H1 (cell line): ENCODE results near the gene CSPG5. TPM values are rescaled to one million over a fixed set of nuclear protein-coding genes. Genes with fewer than 3 reads are reported as not detected.

Experiments
- CTCF ChIA-PET: fragments of 300-600 bp; sonication (Branson Sonifier 250); formaldehyde crosslinking; loops from one replicate; lab custom pipeline; 2021; ENCODE audit not compliant: partially characterized antibody; lab: Charles Lee
- POLR2A ChIA-PET: fragments of 300-600 bp; sonication (Branson Sonifier 250); formaldehyde crosslinking; loops from one replicate; lab custom pipeline; 2021; ENCODE audit warnings: inconsistent platforms; ENCODE audit not compliant: partially characterized antibody; lab: Charles Lee
- DNase-seq, 2 experiments: peaks; one replicate each; pipeline versions ENCODE4 v3.0.0 to v3.0.0-alpha.2; 2010 to 2022; ENCODE audit warnings: low spot score in 2 of 2, low read depth in 1 of 2, mixed read lengths in 1 of 2
- FAIRE-seq: peaks from 2 replicates; lab custom pipeline; 2011; peaks lifted over from hg19 to GRCh38; lab: Jason Lieb, UNC
- H2AFZ ChIP-seq: 2 replicates; pipeline ENCODE4 v1.8.1; 2012; ENCODE audit warnings: low read length, inconsistent platforms
- H2AK5ac ChIP-seq: 2 replicates; pipeline ENCODE4 v1.6.1; 2013; ENCODE audit warnings: low read depth, low read length
- H2BK120ac ChIP-seq: replicated peaks from 2 replicates; pipeline ENCODE3; 2013; ENCODE audit warnings: low read depth, low read length, inconsistent platforms
- H2BK12ac ChIP-seq: 2 replicates; pipeline ENCODE4 v1.6.1; 2013; ENCODE audit warnings: low read depth, low read length
- H2BK15ac ChIP-seq: 2 replicates; pipeline ENCODE4 v1.6.1; 2013; ENCODE audit warnings: low read length
- H2BK20ac ChIP-seq: 2 replicates; pipeline ENCODE4 v1.6.1; 2013; ENCODE audit warnings: low read length
- H2BK5ac ChIP-seq: 2 replicates; pipeline ENCODE4 v1.6.1; 2013; ENCODE audit warnings: low read depth, low read length
- H3K14ac ChIP-seq: 2 replicates; pipeline ENCODE4 v1.6.1; 2013; ENCODE audit warnings: inconsistent platforms; ENCODE audit not compliant: insufficient read length
- H3K18ac ChIP-seq: 2 replicates; pipeline ENCODE4 v1.6.1; 2013; ENCODE audit warnings: low read length; ENCODE audit errors: extremely low read depth
- H3K23ac ChIP-seq: 2 replicates; pipeline ENCODE4 v1.6.1; 2013; ENCODE audit warnings: inconsistent platforms; ENCODE audit not compliant: insufficient read length
- H3K23me2 ChIP-seq: 2 replicates; pipeline ENCODE4 v1.6.1; 2013; ENCODE audit warnings: low read depth, low read length
- H3K27ac ChIP-seq: 2 replicates; pipeline ENCODE4 v1.6.1; 2011; ENCODE audit warnings: low read depth, low read length, inconsistent platforms
- H3K27me3 ChIP-seq, 4 experiments: replicated peaks in 1 of 4; 1 replicate in 1 of 4; 2 replicates in 3 of 4; pipeline versions ENCODE4 v1.6.1 to v1.8.1; 2011 to 2013; ENCODE audit warnings: low read length in 3 of 4, mild to moderate bottlenecking in 3 of 4, inconsistent platforms in 2 of 4, mixed read lengths in 2 of 4, moderate library complexity in 1 of 4; ENCODE audit not compliant: control insufficient read depth in 3 of 4, insufficient read depth in 3 of 4; ENCODE audit errors: extremely low read depth in 1 of 4
- H3K36me3 ChIP-seq, 4 experiments: 2 replicates each; pipeline versions ENCODE4 v1.6.1 to v1.8.1; 2011 to 2013; ENCODE audit warnings: mild to moderate bottlenecking in 4 of 4, low read length in 3 of 4, moderate library complexity in 2 of 4, control low read depth in 1 of 4, inconsistent platforms in 1 of 4; ENCODE audit not compliant: insufficient read depth in 4 of 4, control insufficient read depth in 2 of 4
- H3K4ac ChIP-seq: replicated peaks from 2 replicates; pipeline ENCODE3; 2013; ENCODE audit warnings: low read length, low read depth, mixed read lengths, inconsistent platforms; ENCODE audit not compliant: insufficient read length
- H3K4me1 ChIP-seq, 4 experiments: replicated peaks in 1 of 4; 1 replicate in 1 of 4; 2 replicates in 3 of 4; pipeline versions ENCODE4 v1.6.1 to v1.8.1; 2011 to 2013; ENCODE audit warnings: low read length in 3 of 4, inconsistent platforms in 2 of 4, mixed read lengths in 1 of 4; ENCODE audit not compliant: insufficient read depth in 4 of 4, control insufficient read depth in 3 of 4
- H3K4me2 ChIP-seq, 2 experiments: 2 replicates each; pipeline versions ENCODE4 v1.6.1 to v1.8.1; 2011 to 2013; ENCODE audit warnings: low read depth in 2 of 2, low read length in 2 of 2, control low read depth in 1 of 2, inconsistent platforms in 1 of 2, mild to moderate bottlenecking in 1 of 2; ENCODE audit not compliant: insufficient read depth in 1 of 2
- H3K4me3 ChIP-seq, 4 experiments: fragments of 200-600, 300-600 bp in 1 of 4; sonication (generic), shearing (Covaris generic), sonication (Bioruptor Twin) in 1 of 4; 2 replicates each; pipeline versions ENCODE4 v1.5.1 to v1.8.1; 2011 to 2016; ENCODE audit warnings: low read length in 4 of 4, low read depth in 3 of 4, control low read depth in 2 of 4, inconsistent platforms in 2 of 4, mild to moderate bottlenecking in 2 of 4, mixed read lengths in 1 of 4, moderate library complexity in 1 of 4; ENCODE audit not compliant: insufficient read depth in 2 of 4; ENCODE audit errors: extremely low read depth in 1 of 4
- H3K56ac ChIP-seq: replicated peaks from 2 replicates; pipeline ENCODE3; 2013; ENCODE audit warnings: low read depth, mild to moderate bottlenecking, mixed read lengths, low read length, inconsistent platforms; ENCODE audit not compliant: insufficient read length
- H3K79me1 ChIP-seq: 2 replicates; pipeline ENCODE4 v1.6.1; 2013; ENCODE audit warnings: low read depth, low read length, control low read depth
- H3K79me2 ChIP-seq, 2 experiments: 2 replicates each; pipeline versions ENCODE4 v1.6.1 to v1.8.1; 2012 to 2013; ENCODE audit warnings: low read length in 2 of 2, mild to moderate bottlenecking in 2 of 2, inconsistent platforms in 1 of 2; ENCODE audit not compliant: insufficient read depth in 2 of 2, control insufficient read depth in 1 of 2
- H3K9ac ChIP-seq, 4 experiments: replicated peaks in 1 of 4; 1 replicate in 1 of 4; 2 replicates in 3 of 4; pipeline versions ENCODE4 v1.6.1 to v1.8.1; 2011 to 2013; ENCODE audit warnings: low read depth in 3 of 4, low read length in 3 of 4, control low read depth in 2 of 4, mild to moderate bottlenecking in 2 of 4, moderate library complexity in 2 of 4, inconsistent platforms in 1 of 4; ENCODE audit errors: extremely low read depth in 1 of 4
- H3K9me3 ChIP-seq, 2 experiments: 2 replicates each; pipeline versions ENCODE4 v1.6.1 to v1.8.1; 2012 to 2013; ENCODE audit warnings: mild to moderate bottlenecking in 2 of 2, moderate library complexity in 2 of 2, control low read depth in 1 of 2, inconsistent platforms in 1 of 2, low read depth in 1 of 2, low read length in 1 of 2, mixed read lengths in 1 of 2; ENCODE audit not compliant: insufficient read depth in 2 of 2
- H4K20me1 ChIP-seq, 2 experiments: replicated peaks in 1 of 2; 2 replicates each; pipeline versions ENCODE3 to v1.8.1; 2011 to 2013; ENCODE audit warnings: inconsistent platforms in 2 of 2, low read length in 2 of 2, mild to moderate bottlenecking in 1 of 2; ENCODE audit not compliant: insufficient read depth in 2 of 2, control insufficient read depth in 1 of 2
- H4K5ac ChIP-seq: 2 replicates; pipeline ENCODE4 v1.6.1; 2013; ENCODE audit warnings: low read length, low read depth, mixed read lengths, inconsistent platforms; ENCODE audit not compliant: insufficient read length
- H4K8ac ChIP-seq: 2 replicates; pipeline ENCODE4 v1.8.0; 2013; ENCODE audit warnings: mild to moderate bottlenecking, moderate library complexity, low read length, inconsistent platforms; ENCODE audit not compliant: insufficient read depth; ENCODE audit errors: extremely low read depth
- H4K91ac ChIP-seq: replicated peaks from 2 replicates; pipeline ENCODE3; 2013; ENCODE audit warnings: low read length, mixed read lengths, inconsistent platforms; ENCODE audit not compliant: insufficient read length
- ATF2 ChIP-seq: IDR thresholded peaks from 2 replicates; pipeline ENCODE4 v1.6.1; 2012; ENCODE audit warnings: low read length, inconsistent platforms
- BACH1 ChIP-seq: IDR thresholded peaks from 2 replicates; pipeline ENCODE4 v1.6.1; 2012; ENCODE audit warnings: low read length, improper control_type of control experiment
- EP300 ChIP-seq, 2 experiments: IDR thresholded peaks; 1 replicate in 1 of 2; 2 replicates in 1 of 2; pipeline ENCODE4 v1.6.1; 2011 to 2012; ENCODE audit warnings: low read depth in 2 of 2, low read length in 2 of 2, mild to moderate bottlenecking in 2 of 2, borderline replicate concordance in 1 of 2, inconsistent platforms in 1 of 2, moderate library complexity in 1 of 2
- WGBS, 2 experiments: shearing (Covaris generic) in 1 of 2; methylation state at CpG; one replicate each; pipeline versions ENCODE4 v1.1.6 to v1.1.7; 2013 to 2015; ENCODE audit warnings: low lambda C conversion rate in 2 of 2, mixed read lengths in 2 of 2, inconsistent platforms in 1 of 2, low coverage in 1 of 2, missing lambda C conversion rate in 1 of 2; ENCODE audit not compliant: insufficient replicate concordance in 2 of 2, insufficient coverage in 1 of 2, insufficient read length in 1 of 2; ENCODE audit errors: extremely low coverage in 1 of 2, missing lambda C conversion rate in 1 of 2; 5-methylcytosine and 5-hydroxymethylcytosine counted together
- long read RNA-seq, 2 experiments: library from RNA in 1 of 2; library from capped mRNA in 1 of 2; stranded (forward); transcript quantifications; one replicate each; pipeline ENCODE4 v2.0.0, GENCODE V29; 2021; ENCODE audit warnings: inconsistent platforms in 1 of 2
- polyA minus RNA-seq, 3 experiments: library from RNA; depleted of rRNA, polyadenylated mRNA; stranded (reverse); fragments of >200 nt; gene quantifications; 1 replicate in 2 of 3; 2 replicates in 1 of 3; pipeline ENCODE4 v1.2.3, GENCODE V29; 2011
- polyA plus RNA-seq, 7 experiments: library from polyadenylated mRNA; depleted of rRNA in 3 of 7; stranded (reverse) in 5 of 7; unstranded in 2 of 7; fragments of >200 nt in 5 of 7; fragments of 200-250 nt in 2 of 7; gene quantifications; 1 replicate in 5 of 7; 2 replicates in 1 of 7; 4 replicates in 1 of 7; pipeline versions ENCODE4 v1.2.1 to v1.2.3, GENCODE V29; 2011 to 2013; ENCODE audit warnings: missing spikeins in 2 of 7, mixed read lengths in 2 of 7
- total RNA-seq: library from RNA; stranded (reverse); fragmentation: NEBNext Ultra II Directional; extraction: Animal tissue kit (Norgen Biotek cat#: 25700); gene quantifications from 2 replicates; pipeline ENCODE4 v1.2.1, GENCODE V29; 2021
- TF ChIP-seq, protein P1 (sequence below): IDR thresholded peaks from 2 replicates; pipeline ENCODE4 v1.6.1; 2012; ENCODE audit warnings: inconsistent platforms
- TF ChIP-seq, protein P2 (sequence below): IDR thresholded peaks from 2 replicates; pipeline ENCODE4 v1.6.1; 2012; ENCODE audit warnings: inconsistent platforms

Gene CSPG5
- 7.4 and 8.2 TPM in 2 replicates for total RNA-seq
- 2.1 and 2.7 TPM in 2 replicates for polyA plus RNA-seq (2011; rRNA removed)
- polyA plus RNA-seq (2011; cell fraction: cytosol; rRNA removed), result 2.7 TPM
- polyA plus RNA-seq (2011; cell fraction: nucleus; rRNA removed), result 2.9 TPM
- polyA plus RNA-seq (2012, experiment 1 of 2), result 4.6 to 5.4 TPM (median 5.2 TPM) in 4 replicates
- 4.7 TPM for polyA plus RNA-seq (2012, experiment 2 of 2)
- polyA plus RNA-seq (2013, experiment 1 of 2), result 6.5 TPM
- 7.0 TPM for polyA plus RNA-seq (2013, experiment 2 of 2)
- 1.5 and 1.8 TPM in 2 replicates for polyA minus RNA-seq (2011; rRNA and poly(A)+ RNA removed)
- polyA minus RNA-seq (2011; cell fraction: cytosol; rRNA and poly(A)+ RNA removed), result 1.8 TPM
- 1.00 TPM for polyA minus RNA-seq (2011; cell fraction: nucleus; rRNA and poly(A)+ RNA removed)
- long read RNA-seq, experiment 1, partial matches to known transcripts, result 2 of 5 reads
- long read RNA-seq, experiment 1, other reads (novel, unspliced or antisense), result 0 of 5 reads
- long read RNA-seq, experiment 2, result 0 reads

- no peak within 1 kb of the TSS for H3K56ac ChIP-seq
- 19% methylated on average over 26 of the region's 121 CpGs; no CpG with 5 or more reads in 1 of the 2 experiments for WGBS, 2 experiments
- peaks cover 2 to 11% (median 3%) of the 10 kb centered on the region in 4 experiments; a peak in 5 of 7 replicates for H3K4me1 ChIP-seq
- no peak within 1 kb of the TSS for H3K18ac ChIP-seq
- no peak within 1 kb of the TSS for H3K23ac ChIP-seq
- no peaks in the 10 kb centered on the region for H3K79me1 ChIP-seq
- peak within 1 kb of the TSS; percentile 57 for H4K8ac ChIP-seq
- POLR2A ChIA-PET, result interaction anchor here (1.6 to 1.9 kb wide), 2 partner anchors 8 to 56 kb away, joined by 3 to 7 read pairs; no protein-coding TSS in a partner anchor
- H3K27me3 ChIP-seq, result peaks cover 12 to 34% (median 26%) of the 10 kb centered on the region in 4 experiments
- no peak within 1 kb of the TSS for H4K91ac ChIP-seq
- H2BK12ac ChIP-seq, result no peak within 1 kb of the TSS; the same call in 1 of the 2 replicates
- H3K9ac ChIP-seq, result no peak within 1 kb of the TSS
- H3K14ac ChIP-seq, result no peak within 1 kb of the TSS
- H3K79me2 ChIP-seq, result no peaks in the 10 kb centered on the region
- H2AK5ac ChIP-seq, result no peak within 1 kb of the TSS
- H2BK120ac ChIP-seq, result no peak within 1 kb of the TSS
- no peaks in the 10 kb centered on the region for H3K36me3 ChIP-seq
- no peak within 1 kb of the TSS for H2BK5ac ChIP-seq
- peak within 1 kb of the TSS; percentile 54 to 88 for H3K4me2 ChIP-seq
- no peak within 1 kb of the TSS for H3K4ac ChIP-seq
- H2BK15ac ChIP-seq, result peak within 1 kb of the TSS; percentile 32; the same call in 1 of the 2 replicates
- no peak within 1 kb of the TSS; the same call in 1 of the 2 replicates for H2AFZ ChIP-seq
- CTCF ChIA-PET, result interaction anchor here (1.7 kb wide), 1 partner anchor 13 kb away, joined by 5 read pairs; no protein-coding TSS in a partner anchor
- FAIRE-seq (no peak), DNase-seq (peak in 1 of 2 experiments; percentile 74)
- H3K27ac ChIP-seq, result no peak within 1 kb of the TSS
- peak within 1 kb of the TSS; percentile 40 to 73 (median 44) for H3K4me3 ChIP-seq
- no peak within 1 kb of the TSS for H2BK20ac ChIP-seq
- peaks cover 7% of the 10 kb centered on the region; the same call in 1 of the 2 replicates for H3K23me2 ChIP-seq
- no peak within 1 kb of the TSS for H4K5ac ChIP-seq
- no peaks in the 10 kb centered on the region for H4K20me1 ChIP-seq
- no peaks in the 10 kb centered on the region for H3K9me3 ChIP-seq
- TF ChIP-seq BACH1, result no peak
- TF ChIP-seq EP300 (IDR thresholded peaks at IDR 0.05; ENCODE audit: borderline replicate concordance in 1 of 2, low read depth in 2 of 2, low read length in 2 of 2), result no peak
- TF ChIP-seq, protein P1, sequence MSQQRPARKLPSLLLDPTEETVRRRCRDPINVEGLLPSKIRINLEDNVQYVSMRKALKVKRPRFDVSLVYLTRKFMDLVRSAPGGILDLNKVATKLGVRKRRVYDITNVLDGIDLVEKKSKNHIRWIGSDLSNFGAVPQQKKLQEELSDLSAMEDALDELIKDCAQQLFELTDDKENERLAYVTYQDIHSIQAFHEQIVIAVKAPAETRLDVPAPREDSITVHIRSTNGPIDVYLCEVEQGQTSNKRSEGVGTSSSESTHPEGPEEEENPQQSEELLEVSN, result peak; percentile 71; the same call in 1 of the 2 replicates
- no peak for TF ChIP-seq ATF2
- TF ChIP-seq, protein P2, sequence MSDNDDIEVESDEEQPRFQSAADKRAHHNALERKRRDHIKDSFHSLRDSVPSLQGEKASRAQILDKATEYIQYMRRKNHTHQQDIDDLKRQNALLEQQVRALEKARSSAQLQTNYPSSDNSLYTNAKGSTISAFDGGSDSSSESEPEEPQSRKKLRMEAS, result peak; percentile 62
These were observed at the start of gene CSPG5 for GRCh38 chr3:47578691-47579632. Gene CSPG5, minus strand, starts transcription at chr3:47578865. Its CDS starts 172 bp downstream, at chr3:47578693.
